HEK293 (cell line): ENCODE data around the gene RPEL1.

Experiments
- REST ChIP-seq: fragments of 450-650 bp; formaldehyde crosslinking; IDR thresholded peaks from 2 replicates; pipeline ENCODE4 v1.5.1; 2016; ENCODE audit warnings: missing biosample characterization, missing genetic modification characterization
- ZNF426 ChIP-seq: fragments of 450-650 bp; formaldehyde crosslinking; IDR thresholded peaks from 2 replicates; pipeline ENCODE4 v1.5.1; 2017; ENCODE audit warnings: missing biosample characterization, missing genetic modification characterization, mild to moderate bottlenecking, inconsistent platforms, moderate library complexity
- ZNF501 ChIP-seq: fragments of 450-650 bp; formaldehyde crosslinking; IDR thresholded peaks from 2 replicates; pipeline ENCODE4 v1.5.1; 2016; ENCODE audit warnings: missing biosample characterization, missing genetic modification characterization

GRCh38 chr10:103287992-103288391, 42.3 kb downstream of the RPEL1 start:
- TF ChIP-seq REST (tag by site-specific recombination) (no peak), ZNF426 (no peak), ZNF501 (tag by site-specific recombination) (no peak)
